ENCODE results near the gene RAI1.

RAI1 gene

DNA sequence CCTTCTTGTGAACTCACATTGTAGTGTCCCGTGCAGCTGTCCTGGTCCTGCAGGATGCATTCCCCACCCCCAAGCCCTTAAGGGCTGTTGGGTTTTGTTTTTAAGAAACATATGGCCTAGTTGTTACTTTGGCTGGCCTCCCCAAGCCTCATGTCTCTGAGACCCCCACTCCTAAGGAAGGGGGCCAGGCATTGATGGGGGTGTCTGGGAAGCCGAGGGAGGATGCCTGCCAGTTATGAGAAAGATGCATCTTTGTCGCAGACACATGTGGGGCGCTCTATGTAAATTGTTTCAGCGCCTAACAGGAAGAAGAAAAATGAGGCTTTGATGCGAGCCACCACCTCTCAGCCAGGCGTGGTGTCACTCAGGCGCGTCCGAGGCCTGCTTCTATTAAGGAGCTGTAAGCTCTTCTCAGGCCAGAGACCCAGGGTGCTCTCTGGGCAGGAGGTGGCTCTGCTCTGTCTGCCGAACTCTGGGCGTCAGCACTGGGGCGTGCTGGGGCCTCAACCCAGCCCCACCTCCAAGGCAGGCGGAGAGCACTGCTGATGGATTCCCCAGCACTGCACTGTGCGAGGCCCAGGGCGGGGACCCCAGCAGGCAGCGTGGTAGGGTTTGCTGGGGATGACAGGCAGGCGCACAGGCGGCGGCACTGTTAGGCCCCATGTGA lies 85.0 kb downstream of the RAI1 start:
- TF ChIP-seq SIN3A (IDR thresholded peaks at IDR 0.05; ENCODE audit: borderline replicate concordance, insufficient read depth, low read length), result no peak
- TF ChIP-seq, protein P1, sequence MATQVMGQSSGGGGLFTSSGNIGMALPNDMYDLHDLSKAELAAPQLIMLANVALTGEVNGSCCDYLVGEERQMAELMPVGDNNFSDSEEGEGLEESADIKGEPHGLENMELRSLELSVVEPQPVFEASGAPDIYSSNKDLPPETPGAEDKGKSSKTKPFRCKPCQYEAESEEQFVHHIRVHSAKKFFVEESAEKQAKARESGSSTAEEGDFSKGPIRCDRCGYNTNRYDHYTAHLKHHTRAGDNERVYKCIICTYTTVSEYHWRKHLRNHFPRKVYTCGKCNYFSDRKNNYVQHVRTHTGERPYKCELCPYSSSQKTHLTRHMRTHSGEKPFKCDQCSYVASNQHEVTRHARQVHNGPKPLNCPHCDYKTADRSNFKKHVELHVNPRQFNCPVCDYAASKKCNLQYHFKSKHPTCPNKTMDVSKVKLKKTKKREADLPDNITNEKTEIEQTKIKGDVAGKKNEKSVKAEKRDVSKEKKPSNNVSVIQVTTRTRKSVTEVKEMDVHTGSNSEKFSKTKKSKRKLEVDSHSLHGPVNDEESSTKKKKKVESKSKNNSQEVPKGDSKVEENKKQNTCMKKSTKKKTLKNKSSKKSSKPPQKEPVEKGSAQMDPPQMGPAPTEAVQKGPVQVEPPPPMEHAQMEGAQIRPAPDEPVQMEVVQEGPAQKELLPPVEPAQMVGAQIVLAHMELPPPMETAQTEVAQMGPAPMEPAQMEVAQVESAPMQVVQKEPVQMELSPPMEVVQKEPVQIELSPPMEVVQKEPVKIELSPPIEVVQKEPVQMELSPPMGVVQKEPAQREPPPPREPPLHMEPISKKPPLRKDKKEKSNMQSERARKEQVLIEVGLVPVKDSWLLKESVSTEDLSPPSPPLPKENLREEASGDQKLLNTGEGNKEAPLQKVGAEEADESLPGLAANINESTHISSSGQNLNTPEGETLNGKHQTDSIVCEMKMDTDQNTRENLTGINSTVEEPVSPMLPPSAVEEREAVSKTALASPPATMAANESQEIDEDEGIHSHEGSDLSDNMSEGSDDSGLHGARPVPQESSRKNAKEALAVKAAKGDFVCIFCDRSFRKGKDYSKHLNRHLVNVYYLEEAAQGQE (IDR thresholded peaks at IDR 0.05; ENCODE audit: insufficient read depth in 1 of 2, low read depth in 2 of 2, low read length in 2 of 2), result no peak
- TF ChIP-seq POLR2AphosphoS5 (IDR thresholded peaks at IDR 0.05; ENCODE audit: low read depth, low read length), result no peak
- no peak for TF ChIP-seq FOXP2 (optimal IDR thresholded peaks at IDR 0.05; ENCODE audit: borderline replicate concordance, extremely low read depth, extremely low read length, insufficient read depth)
- no peak for TF ChIP-seq TAF1 (IDR thresholded peaks at IDR 0.05; ENCODE audit: borderline replicate concordance, insufficient read depth, low read length)

DNA sequence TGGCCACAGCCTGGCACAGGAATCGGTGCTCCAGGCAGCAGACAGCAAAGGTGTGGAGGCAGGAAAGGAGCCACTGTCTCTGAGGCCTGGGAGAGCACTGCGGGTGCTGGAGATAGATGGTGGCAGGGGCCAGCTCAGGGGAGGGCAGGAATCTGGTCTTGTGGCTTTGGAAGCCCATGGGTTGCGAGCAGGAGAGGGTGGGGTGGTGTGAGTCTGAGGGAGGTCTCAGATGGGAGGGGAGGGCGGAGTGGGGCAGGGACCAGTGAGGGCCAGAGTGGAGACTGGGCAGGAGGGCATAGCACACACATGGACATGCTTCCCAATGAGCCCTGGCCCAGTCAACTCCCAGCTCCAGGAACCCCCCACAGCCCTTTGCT lies 85.5 kb downstream of the RAI1 start:
- TF ChIP-seq SIN3A (IDR thresholded peaks at IDR 0.05; ENCODE audit: borderline replicate concordance, insufficient read depth, low read length) (no peak), FOXP2 (optimal IDR thresholded peaks at IDR 0.05; ENCODE audit: borderline replicate concordance, extremely low read depth, extremely low read length, insufficient read depth) (no peak), POLR2AphosphoS5 (IDR thresholded peaks at IDR 0.05; ENCODE audit: low read depth, low read length) (no peak), TAF1 (IDR thresholded peaks at IDR 0.05; ENCODE audit: borderline replicate concordance, insufficient read depth, low read length) (no peak)
- TF ChIP-seq, protein P1 (IDR thresholded peaks at IDR 0.05; ENCODE audit: insufficient read depth in 1 of 2, low read depth in 2 of 2, low read length in 2 of 2), result no peak

DNA sequence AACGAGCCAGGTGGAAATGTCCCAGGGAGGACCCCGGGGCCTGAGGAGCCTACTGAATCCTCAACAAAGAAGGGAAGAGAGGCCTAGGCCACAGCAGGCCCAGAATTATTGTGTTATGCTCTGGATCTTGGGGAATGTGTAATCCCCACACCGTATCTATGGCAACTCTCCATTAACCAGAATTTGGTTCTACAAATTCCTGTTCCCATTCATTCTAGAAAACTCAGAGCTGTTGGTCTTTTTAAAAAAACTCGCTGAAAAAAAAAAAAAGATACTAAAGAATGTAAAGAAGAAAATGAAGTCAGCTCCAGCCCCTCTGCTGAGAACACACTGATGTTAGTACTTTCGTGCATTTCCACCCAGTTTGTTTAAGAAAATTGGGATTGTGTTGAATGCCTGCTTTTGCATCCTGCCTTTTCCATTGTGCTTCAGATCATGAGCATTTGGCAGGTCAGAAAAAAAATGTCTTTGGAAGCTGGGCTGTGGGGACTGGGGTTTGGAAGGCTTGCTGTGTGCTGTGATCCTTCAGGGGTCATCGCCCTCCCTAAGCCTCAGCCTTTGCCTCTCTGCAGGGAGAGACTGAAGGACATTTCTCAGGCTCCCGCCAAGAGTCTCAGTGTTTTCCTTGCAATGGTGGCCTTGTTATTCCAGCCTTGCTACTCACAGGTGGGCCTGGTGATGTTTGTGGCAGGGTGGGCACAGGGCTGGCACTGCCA lies 86.1 kb downstream of the RAI1 start:
- TF ChIP-seq TAF1 (IDR thresholded peaks at IDR 0.05; ENCODE audit: borderline replicate concordance, insufficient read depth, low read length), result no peak
- TF ChIP-seq FOXP2 (optimal IDR thresholded peaks at IDR 0.05; ENCODE audit: borderline replicate concordance, extremely low read depth, extremely low read length, insufficient read depth), result no peak
- no peak for TF ChIP-seq SIN3A (IDR thresholded peaks at IDR 0.05; ENCODE audit: borderline replicate concordance, insufficient read depth, low read length)
- TF ChIP-seq, protein P1 (IDR thresholded peaks at IDR 0.05; ENCODE audit: insufficient read depth in 1 of 2, low read depth in 2 of 2, low read length in 2 of 2), result no peak
- TF ChIP-seq POLR2AphosphoS5 (IDR thresholded peaks at IDR 0.05; ENCODE audit: low read depth, low read length), result no peak

DNA sequence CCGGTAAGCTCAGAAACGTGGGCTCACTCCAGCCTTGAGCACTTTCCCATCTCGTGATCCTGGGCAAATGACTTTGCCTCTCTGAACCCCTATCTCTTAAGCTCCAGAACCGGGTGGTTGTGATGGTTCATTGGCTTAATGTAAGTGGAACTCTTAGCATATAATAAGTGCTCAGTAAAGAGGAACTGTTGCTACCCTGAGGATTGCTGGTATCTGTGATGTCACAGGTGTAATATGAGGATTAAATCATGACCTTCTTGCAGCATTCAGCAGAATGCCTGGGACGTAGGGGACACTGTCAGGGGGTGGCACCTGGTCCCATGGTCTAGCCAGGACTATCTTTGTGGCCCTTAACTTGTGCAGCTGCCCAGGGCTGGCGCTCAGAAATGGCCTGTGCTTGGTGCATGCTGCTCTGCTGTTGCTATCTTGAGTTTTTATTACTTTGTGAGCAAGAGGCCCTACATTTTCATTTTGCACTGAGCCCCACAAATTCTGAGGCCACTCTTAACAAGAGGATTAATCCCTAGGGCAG lies 86.7 kb downstream of the RAI1 start:
- TF ChIP-seq, protein P1 (IDR thresholded peaks at IDR 0.05; ENCODE audit: insufficient read depth in 1 of 2, low read depth in 2 of 2, low read length in 2 of 2), result no peak

Measured in PFSK-1 (cell line).